Kidney glomerular epithelial cell (primary cell): ENCODE results near the gene TNFAIP8.

ENCODE experiments used
- DNase-seq: peaks from one replicate; lab custom pipeline; 2025; lab: John Stamatoyannopoulos, UW

The TNFAIP8 gene

GRCh38 chr5:119347991-119348390 is 7.8 kb upstream of the TNFAIP8 start:
- no peak for DNase-seq

DNA sequence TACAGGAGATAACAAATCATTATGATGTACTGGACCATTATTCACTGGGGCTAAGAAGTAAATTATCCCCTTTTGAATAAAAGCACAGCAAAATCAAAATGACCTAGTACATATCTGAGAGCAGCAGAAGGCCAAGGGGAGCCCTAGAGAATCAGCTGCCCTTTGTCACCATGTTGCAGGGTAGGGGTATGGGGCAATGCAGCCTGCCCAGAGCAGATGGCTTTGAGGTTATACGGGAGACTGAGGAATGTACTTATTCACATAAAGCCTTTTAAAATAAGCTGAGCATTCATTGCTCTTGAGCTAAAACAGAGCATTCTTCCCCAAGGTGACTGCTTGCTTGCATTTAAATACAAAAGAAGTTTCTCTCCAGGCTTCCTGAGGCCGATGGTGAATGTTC is 2.6 kb upstream of the TNFAIP8 start:
- DNase-seq = no peak

DNA sequence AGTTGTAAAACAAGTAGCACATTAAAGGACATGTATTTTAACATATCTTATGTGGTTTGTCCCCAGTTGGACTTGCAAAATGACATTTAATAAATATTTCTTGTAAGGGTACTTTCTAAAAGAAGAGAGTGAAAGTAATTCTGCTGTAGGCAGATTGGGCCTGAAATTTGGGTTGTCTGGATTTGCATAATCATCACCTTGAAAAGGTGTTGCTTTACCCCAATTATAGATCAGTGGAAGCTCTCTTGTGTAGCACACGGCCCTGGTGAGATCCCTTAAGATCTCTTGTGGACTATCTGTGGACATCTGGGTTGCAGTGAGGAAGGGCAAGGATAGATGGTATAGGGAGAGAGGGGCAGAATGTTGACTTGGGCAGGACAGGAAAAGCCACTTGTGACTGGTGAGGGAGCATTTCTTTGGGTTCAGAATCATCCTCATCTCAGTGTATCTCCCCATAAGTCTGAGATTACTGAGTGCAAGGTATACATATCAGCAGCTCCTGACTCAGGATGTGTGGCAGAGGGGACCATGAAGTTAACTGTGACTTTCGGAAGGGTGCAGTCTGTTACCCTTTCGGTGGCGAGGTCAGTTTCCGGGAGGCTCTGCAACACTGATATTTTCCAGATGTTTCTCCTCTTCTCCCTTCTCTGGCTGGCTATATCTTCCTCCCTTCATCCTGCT is 2.0 kb upstream of the TNFAIP8 start:
- DNase-seq = no peak

GRCh38 chr5:119354537-119355243 is 1.1 kb upstream of the TNFAIP8 start:
- no peak for DNase-seq

DNA sequence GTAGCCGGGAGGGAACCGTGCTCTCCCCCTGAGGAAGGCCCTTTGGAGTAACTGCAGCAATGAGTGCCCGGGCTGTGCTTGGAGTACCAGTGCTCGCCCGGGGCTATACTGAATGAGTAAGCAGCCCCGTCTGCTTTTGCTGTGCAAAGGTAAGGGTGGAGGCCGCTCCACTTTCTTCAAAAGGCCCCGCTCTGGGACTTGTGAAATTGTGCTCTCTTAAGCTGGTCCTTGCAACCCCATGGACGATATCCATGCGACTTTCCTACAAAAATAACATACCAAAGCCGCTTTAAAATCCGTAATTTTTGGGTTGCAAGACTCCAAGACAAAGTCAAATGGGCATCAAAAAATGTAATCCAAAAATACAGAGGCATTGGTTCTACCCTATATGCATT is 578 bp upstream of the TNFAIP8 start:
- DNase-seq = no peak

DNA sequence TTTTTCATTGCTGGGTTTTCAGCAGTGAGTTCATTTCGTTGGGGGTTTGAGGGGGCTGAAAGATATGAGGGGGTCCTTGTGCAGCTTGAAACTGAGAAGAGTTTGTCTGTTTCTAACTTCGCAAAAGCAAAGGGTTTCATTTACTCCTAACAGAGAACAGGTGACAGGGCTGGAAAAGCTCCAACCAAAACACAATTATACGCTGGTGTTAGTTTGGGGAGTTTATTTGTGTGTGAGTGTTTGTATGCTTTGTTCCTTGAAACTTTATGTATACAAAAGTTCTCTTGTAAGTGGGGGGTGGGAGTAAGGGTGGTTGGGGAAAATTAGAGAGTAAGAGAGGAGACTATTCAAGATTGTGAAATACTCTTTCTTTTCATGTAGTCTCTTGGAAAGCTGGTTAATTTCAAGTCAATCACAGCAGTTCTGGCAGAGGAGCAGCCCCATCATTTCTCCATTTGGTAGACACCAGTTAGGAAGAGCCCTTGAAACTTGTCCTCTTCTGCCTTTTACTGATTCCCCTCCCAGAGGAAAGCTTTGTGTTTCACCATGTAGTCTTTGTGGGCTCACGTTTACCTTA is 881 bp downstream of the TNFAIP8 start:
- peak; percentile 36 for DNase-seq

GRCh38 chr5:119357270-119357669 is 1.5 kb downstream of the TNFAIP8 start:
- DNase-seq = no peak

GRCh38 chr5:119357808-119358529 is 2.1 kb downstream of the TNFAIP8 start:
- DNase-seq = no peak

DNA sequence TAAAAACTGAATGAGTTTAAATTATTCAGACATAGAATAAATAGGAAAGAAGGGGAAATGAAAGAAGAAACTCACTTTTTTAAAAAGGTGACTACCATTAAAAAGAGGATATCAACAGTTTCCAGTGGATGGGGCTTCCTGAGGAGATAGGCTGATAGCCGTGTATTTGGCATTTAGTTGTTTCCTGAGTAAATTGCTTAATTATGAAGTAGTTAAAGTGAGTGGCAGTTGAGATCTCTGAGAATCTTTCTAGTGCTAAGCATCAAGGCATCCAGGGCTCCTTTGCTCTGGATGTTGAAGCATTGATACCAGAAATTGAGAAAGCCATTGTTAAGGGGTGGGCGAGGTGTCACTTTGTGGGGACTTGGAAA is 2.7 kb downstream of the TNFAIP8 start:
- DNase-seq = no peak

DNA sequence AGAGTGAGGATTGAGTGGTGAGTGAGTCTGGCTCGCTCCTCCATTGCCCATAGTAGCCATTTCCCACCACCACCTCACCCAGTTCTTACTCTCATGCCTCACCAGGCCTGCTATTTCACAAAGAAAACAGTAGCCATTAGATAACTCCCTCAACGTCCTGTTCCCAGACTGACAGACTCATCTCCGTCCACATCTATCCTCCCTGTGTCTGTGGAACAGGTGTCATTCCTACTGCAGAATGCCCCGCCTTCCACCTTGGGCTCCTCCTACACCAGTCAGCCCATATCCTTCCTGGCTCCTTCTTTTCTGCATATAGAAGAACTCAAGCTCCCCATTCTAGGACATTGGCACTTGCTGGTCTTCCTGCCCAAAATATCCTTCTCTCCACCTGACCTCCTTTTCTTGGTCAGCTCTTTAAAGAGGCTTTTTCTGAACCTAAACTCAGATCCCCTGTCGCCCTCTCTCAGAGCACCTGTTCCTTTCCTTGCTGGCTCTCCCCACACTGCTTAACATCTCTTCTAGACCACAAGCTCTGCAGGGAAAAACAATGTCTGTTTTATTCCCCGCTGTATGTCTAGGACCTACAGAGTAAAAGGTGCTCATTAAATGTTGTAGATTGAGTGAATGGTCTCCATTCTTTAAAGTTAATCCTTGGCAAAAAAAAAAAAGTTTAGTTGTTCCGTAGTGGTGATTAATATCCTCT is 3.2 kb downstream of the TNFAIP8 start:
- DNase-seq = no peak

- no peak for DNase-seq
Observed at GRCh38 chr5:119359737-119360413, 4.1 kb downstream of the TNFAIP8 start.

- peak; percentile 37 for DNase-seq
Observed at GRCh38 chr5:119360905-119361593, 5.2 kb downstream of the TNFAIP8 start.

GRCh38 chr5:119361594-119362125 is 5.8 kb downstream of the TNFAIP8 start:
- DNase-seq = no peak

- no peak for DNase-seq
Observed at GRCh38 chr5:119362714-119363113, 6.9 kb downstream of the TNFAIP8 start.

GRCh38 chr5:119363271-119363670 is 7.5 kb downstream of the TNFAIP8 start:
- no peak for DNase-seq

- DNase-seq = no peak
Observed at GRCh38 chr5:119363936-119364335, 8.1 kb downstream of the TNFAIP8 start.

DNA sequence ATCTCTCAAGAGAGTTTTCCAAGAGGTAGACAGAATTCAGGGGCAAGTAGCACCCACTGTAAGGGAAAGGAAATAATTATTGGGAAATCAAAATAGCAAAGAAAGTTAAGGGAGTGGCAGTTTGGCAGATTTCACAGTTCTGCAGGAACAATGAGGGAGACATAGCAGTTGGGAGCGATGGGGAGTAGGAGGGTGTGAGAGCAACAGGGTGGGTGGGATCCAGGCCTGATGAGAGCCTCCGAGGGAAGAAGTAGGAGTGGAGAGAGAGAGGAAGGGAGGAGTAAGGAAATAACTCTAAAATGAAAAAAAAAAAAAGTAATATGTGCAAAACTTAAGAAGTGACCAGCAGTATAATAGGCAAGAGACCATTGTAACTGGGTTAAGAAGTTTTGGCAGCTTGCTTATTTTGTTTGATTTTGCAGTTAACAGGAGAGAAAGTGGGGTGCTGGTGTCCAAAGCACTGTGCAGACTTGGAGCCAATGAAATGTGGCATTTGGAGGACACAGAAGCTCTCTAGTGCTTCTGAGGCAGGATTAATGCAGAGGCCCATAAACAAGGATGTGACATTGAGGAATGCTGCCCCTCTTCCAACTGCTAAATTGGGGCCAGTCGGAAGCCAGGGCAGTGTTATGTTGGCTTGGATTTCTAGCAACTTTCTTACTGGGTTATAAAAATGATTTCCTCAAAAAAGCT is 10.2 kb downstream of the TNFAIP8 start:
- no peak for DNase-seq

DNA sequence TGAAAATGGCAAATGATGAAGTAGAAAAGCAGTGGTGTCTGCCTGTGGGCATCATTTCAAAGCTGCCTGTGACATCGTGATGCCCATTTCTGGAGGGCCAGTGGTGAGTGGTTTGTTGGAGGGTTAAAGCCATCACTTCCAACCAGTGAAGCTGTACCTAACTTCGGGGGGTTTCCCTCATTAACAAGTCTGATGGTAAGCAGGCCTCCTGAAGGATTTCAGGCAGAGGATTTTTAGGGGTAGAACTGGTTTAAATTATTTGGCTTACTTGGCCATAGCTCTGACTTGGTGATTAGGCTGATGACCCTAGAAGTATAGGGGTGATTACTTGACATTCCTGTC is 10.7 kb downstream of the TNFAIP8 start:
- no peak for DNase-seq

- no peak for DNase-seq
Observed at GRCh38 chr5:119367502-119368237, 11.9 kb downstream of the TNFAIP8 start.

GRCh38 chr5:119368238-119368630 is 12.4 kb downstream of the TNFAIP8 start:
- DNase-seq = no peak
